ENCODE measurements around the gene STBD1.
"Not testable (repeated sequence)": the region's sequence is repeated elsewhere in the genome, so short reads cannot be mapped to it uniquely, and the experiment has no call there.

STBD1 gene

DNA sequence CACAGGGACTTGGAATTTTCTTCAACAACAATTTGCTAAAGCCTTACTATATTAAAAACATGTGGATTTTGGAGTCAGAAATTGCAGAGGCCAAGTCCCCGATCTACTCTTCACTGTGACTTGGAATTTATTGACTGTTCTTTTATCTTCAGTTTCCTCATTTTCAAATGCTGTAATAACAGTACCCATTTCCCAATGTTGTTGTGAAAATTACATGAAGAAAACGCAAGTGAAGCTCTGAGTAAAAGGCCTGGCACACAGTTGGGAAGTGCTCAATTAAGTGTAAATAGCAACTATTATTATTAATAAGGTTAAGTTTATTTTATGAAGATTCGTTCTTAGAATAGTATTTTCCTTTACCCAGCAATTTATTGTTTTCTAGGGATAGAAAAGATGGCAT lies 15.7 kb downstream of the STBD1 start:
- Histone ChIP-seq H3K9me3 (ENCODE audit: control insufficient read depth, insufficient read depth, low read depth, low read length) (peaks cover 17% of the 10 kb centered on the region), H3K4me3 (ENCODE audit: low read depth, low read length) (no peak overlapping the region), H3K4me1 (ENCODE audit: control insufficient read depth, insufficient read depth, low read length) (no peaks in the 10 kb centered on the region), H3K36me3 (ENCODE audit: control insufficient read depth, insufficient read depth, low read length) (no peaks in the 10 kb centered on the region), H3K27ac (ENCODE audit: low read depth, low read length) (no peak overlapping the region), H3K27me3 (ENCODE audit: control insufficient read depth, insufficient read depth, low read length) (no peaks in the 10 kb centered on the region), H3K9ac (ENCODE audit: low read length) (no peak overlapping the region)

DNA sequence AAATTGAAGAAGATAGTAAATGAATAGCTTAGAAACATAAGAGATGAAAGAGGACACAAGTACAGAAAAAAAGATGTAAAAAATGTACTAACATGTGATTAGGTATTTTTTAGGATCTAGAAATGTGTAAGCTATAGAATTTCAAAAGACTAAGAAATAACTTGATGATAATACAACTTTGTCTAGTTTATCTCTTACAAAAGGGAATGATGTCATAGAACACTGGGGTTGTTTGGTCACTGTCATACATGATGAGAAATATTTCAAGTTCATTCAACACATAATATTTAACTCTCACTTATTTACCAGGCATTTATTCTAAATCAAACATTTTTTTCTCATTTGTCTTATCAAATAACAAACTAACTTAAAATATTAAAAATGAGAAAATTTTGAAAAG lies 18.5 kb downstream of the STBD1 start:
- Histone ChIP-seq H3K27me3 (ENCODE audit: control insufficient read depth, insufficient read depth, low read length) (no peaks in the 10 kb centered on the region), H3K36me3 (ENCODE audit: control insufficient read depth, insufficient read depth, low read length) (no peaks in the 10 kb centered on the region), H3K4me1 (ENCODE audit: control insufficient read depth, insufficient read depth, low read length) (no peaks in the 10 kb centered on the region), H3K9ac (ENCODE audit: low read length) (no peak overlapping the region), H3K27ac (ENCODE audit: low read depth, low read length) (no peak overlapping the region), H3K9me3 (ENCODE audit: control insufficient read depth, insufficient read depth, low read depth, low read length) (peaks cover 25% of the 10 kb centered on the region), H3K4me3 (ENCODE audit: low read depth, low read length) (no peak overlapping the region)

DNA sequence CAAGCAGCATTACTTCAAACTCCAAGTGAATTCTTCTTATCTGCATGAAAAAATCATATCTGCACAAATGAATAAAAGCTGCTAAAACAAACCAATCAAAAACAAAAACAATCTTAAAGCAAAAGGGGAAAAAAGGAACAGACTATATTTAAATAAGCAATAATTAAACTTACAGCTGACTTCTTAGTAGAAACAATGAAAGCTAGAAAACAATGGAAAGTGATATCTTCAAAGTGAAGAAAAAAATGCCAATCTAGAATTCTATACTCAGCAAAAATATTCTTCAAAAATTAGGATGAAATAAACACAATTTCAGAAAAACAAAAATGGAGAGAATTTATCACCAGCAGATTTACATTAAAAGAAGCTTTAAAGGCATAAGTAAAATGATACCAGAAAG lies 20.0 kb downstream of the STBD1 start:
- H3K27ac ChIP-seq (ENCODE audit: low read depth, low read length): no peak overlapping the region
- H3K27me3 ChIP-seq (ENCODE audit: control insufficient read depth, insufficient read depth, low read length): no peaks in the 10 kb centered on the region
- H3K4me3 ChIP-seq (ENCODE audit: low read depth, low read length): no peak overlapping the region
- H3K9me3 ChIP-seq (ENCODE audit: control insufficient read depth, insufficient read depth, low read depth, low read length): peaks cover 25% of the 10 kb centered on the region
- H3K36me3 ChIP-seq (ENCODE audit: control insufficient read depth, insufficient read depth, low read length): no peaks in the 10 kb centered on the region
- no peaks in the 10 kb centered on the region for H3K4me1 ChIP-seq (ENCODE audit: control insufficient read depth, insufficient read depth, low read length)
- no peak overlapping the region for H3K9ac ChIP-seq (ENCODE audit: low read length)

DNA sequence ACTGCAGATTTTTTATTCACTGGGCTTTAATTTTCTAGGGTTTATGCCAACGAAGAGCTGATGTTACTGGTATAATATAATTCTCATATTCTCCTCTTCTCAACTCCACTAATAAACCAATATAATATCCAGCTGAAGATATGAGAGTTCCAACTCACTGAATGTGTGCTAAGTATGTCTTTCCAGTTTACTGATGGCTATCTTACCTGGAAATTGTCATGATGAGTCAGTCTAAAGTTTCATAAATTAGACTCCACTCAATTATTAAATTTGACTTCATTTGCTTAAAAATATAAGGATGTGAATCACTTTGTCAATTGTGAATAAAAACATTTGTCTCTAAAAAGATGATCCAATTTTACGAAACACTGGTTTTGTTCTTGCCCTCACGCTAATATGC lies 28.4 kb downstream of the STBD1 start:
- Histone ChIP-seq H3K9ac (ENCODE audit: low read length) (no peak overlapping the region), H3K27me3 (ENCODE audit: control insufficient read depth, insufficient read depth, low read length) (no peaks in the 10 kb centered on the region), H3K4me3 (ENCODE audit: low read depth, low read length) (no peak overlapping the region), H3K27ac (ENCODE audit: low read depth, low read length) (no peak overlapping the region), H3K4me1 (ENCODE audit: control insufficient read depth, insufficient read depth, low read length) (no peaks in the 10 kb centered on the region), H3K36me3 (ENCODE audit: control insufficient read depth, insufficient read depth, low read length) (no peaks in the 10 kb centered on the region), H3K9me3 (ENCODE audit: control insufficient read depth, insufficient read depth, low read depth, low read length) (no peaks in the 10 kb centered on the region)

DNA sequence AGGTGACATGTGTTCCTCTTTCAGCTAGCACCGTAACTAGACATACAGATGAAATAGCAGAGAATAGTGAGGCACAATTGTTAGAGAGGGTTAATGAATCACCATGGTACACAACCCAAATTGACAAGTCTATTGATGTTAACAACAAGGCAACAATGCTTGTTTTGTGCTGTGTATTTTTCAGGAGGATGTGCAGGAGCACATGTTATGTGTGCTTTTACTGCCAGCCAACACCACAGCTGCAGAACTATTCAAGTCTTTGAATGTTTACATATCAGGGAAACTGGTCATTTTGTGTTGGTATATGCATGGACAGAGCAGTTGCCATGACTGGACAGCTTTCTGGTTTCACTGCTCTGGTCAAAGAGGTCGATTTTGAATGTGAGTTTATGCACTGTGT lies 32.8 kb downstream of the STBD1 start:
- no peak overlapping the region for H3K27ac ChIP-seq (ENCODE audit: low read depth, low read length)
- H3K4me1 ChIP-seq (ENCODE audit: control insufficient read depth, insufficient read depth, low read length): no peaks in the 10 kb centered on the region

DNA sequence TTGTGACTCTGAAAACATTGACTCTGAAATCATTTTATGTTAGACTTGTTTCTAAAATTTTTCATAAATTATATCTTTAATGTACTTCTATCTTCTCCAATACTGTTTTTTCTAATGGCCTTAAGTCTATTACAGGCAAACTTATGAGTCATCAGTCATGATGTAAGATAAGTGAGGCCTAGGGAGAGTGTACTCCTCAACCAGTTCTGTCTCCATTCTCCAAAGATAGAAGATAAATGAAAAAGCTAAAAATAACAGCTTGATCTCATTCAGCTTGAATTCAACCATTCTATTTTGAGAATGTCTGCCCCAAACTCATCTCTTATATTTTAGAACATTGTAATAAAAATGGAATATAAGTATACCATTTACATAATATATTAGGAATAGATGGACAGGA lies 34.5 kb downstream of the STBD1 start:
- Histone ChIP-seq H3K27me3 (ENCODE audit: control insufficient read depth, insufficient read depth, low read length) (no peaks in the 10 kb centered on the region), H3K9ac (ENCODE audit: low read length) (no peak overlapping the region), H3K9me3 (ENCODE audit: control insufficient read depth, insufficient read depth, low read depth, low read length) (no peaks in the 10 kb centered on the region), H3K4me1 (ENCODE audit: control insufficient read depth, insufficient read depth, low read length) (no peaks in the 10 kb centered on the region), H3K27ac (ENCODE audit: low read depth, low read length) (no peak overlapping the region), H3K4me3 (ENCODE audit: low read depth, low read length) (no peak overlapping the region), H3K36me3 (ENCODE audit: control insufficient read depth, insufficient read depth, low read length) (no peaks in the 10 kb centered on the region)

More for the DNA sequence above, 32.8 kb downstream of the STBD1 start:
- Histone ChIP-seq H3K4me3 (ENCODE audit: low read depth, low read length) (no peak overlapping the region), H3K9me3 (ENCODE audit: control insufficient read depth, insufficient read depth, low read depth, low read length) (no peaks in the 10 kb centered on the region), H3K27me3 (ENCODE audit: control insufficient read depth, insufficient read depth, low read length) (no peaks in the 10 kb centered on the region), H3K36me3 (ENCODE audit: control insufficient read depth, insufficient read depth, low read length) (no peaks in the 10 kb centered on the region), H3K9ac (ENCODE audit: low read length) (no peak overlapping the region)

DNA sequence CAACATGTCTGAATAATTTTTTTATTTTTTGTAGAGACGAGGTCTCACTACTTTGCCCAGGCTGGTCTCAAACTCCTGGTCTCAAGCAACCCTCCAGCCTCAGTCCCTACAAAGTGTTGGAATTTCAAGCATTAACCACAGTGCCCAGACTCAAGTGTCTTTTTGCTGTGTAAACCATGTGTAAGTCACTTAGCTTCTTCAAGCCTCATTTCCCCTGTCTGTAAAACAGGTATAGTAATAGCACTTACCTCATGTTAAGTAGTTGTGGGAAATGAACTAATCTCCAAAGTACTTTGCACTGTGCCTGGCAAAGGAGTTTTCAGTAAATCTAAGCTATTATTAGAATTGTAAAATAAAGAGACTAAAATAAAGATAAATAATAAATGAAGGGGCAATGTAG lies 35.7 kb downstream of the STBD1 start:
- Histone ChIP-seq H3K36me3 (ENCODE audit: control insufficient read depth, insufficient read depth, low read length) (no peaks in the 10 kb centered on the region), H3K9me3 (ENCODE audit: control insufficient read depth, insufficient read depth, low read depth, low read length) (no peaks in the 10 kb centered on the region), H3K27me3 (ENCODE audit: control insufficient read depth, insufficient read depth, low read length) (no peaks in the 10 kb centered on the region), H3K9ac (ENCODE audit: low read length) (no peak overlapping the region), H3K4me1 (ENCODE audit: control insufficient read depth, insufficient read depth, low read length) (no peaks in the 10 kb centered on the region), H3K4me3 (ENCODE audit: low read depth, low read length) (no peak overlapping the region), H3K27ac (ENCODE audit: low read depth, low read length) (no peak overlapping the region)

DNA sequence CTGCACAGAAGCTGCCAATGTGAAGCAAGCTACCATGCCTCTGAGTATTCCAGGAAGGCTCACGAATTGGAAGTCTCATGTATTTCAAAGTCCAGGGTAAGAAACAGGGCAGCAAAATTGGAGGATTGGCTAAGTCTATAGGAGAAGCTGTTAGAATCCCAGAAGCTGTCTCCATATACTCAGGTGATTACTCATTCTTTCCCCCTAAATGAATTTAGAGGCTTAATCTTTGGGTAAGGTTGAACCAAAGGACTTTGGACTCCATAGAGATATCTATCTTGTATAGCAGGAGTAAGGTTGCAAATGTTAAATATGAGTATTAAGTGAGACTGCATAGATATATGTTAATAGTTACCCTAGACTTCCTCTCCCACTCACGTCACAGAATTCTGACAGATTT lies 36.3 kb downstream of the STBD1 start:
- H3K4me1 ChIP-seq (ENCODE audit: control insufficient read depth, insufficient read depth, low read length): no peaks in the 10 kb centered on the region
- H3K4me3 ChIP-seq (ENCODE audit: low read depth, low read length): no peak overlapping the region
- no peak overlapping the region for H3K9ac ChIP-seq (ENCODE audit: low read length)
- no peaks in the 10 kb centered on the region for H3K36me3 ChIP-seq (ENCODE audit: control insufficient read depth, insufficient read depth, low read length)
- no peaks in the 10 kb centered on the region for H3K27me3 ChIP-seq (ENCODE audit: control insufficient read depth, insufficient read depth, low read length)
- no peaks in the 10 kb centered on the region for H3K9me3 ChIP-seq (ENCODE audit: control insufficient read depth, insufficient read depth, low read depth, low read length)
- H3K27ac ChIP-seq (ENCODE audit: low read depth, low read length): no peak overlapping the region

DNA sequence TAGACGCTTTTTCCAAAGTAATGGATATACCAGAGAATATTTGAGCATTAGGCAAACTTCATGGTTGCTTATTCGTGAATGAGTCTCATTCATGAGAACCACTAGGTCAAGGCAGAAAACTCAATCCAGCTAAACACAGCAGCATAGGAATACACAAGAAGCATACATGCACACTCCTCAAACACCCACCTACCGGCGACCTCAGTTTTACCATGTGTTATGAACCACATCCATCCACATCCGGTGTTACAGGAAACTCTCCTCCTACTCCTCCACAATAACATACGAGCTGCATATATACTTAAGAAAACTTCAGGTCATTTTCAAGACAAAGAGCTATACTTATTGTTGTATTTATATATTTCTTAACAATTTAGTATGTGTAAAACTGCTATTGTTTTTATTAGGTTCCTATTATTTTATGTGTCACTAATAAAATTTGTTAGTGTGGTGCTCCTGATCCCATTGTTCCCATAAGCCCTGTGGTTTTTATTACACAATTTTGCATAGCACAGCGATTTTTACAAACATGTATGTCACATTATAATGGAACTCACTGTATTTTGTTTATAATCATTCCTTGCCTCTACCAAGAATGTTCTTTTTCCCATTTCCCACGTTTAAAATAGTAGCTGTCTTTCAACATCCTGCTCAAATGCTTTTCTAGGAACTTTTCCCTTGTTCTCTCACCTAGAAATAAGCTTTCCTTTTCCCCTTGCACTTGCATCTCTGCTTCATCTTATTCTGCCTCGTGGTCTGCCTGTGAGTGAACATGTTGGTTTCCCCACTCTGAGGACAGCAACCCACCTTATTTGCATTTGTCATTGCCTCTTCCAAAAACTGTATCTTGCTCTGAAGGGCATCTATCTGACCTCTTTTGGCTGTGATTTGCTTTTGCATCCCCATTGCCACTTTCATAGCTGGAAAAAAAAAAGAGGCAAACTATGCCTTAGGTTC lies 48.3 kb downstream of the STBD1 start:
- no peaks in the 10 kb centered on the region for H3K27me3 ChIP-seq (ENCODE audit: control insufficient read depth, insufficient read depth, low read length)
- H3K4me1 ChIP-seq (ENCODE audit: control insufficient read depth, insufficient read depth, low read length): no peaks in the 10 kb centered on the region
- H3K4me3 ChIP-seq (ENCODE audit: low read depth, low read length): no peak overlapping the region
- peaks cover 2% of the 10 kb centered on the region for H3K9me3 ChIP-seq (ENCODE audit: control insufficient read depth, insufficient read depth, low read depth, low read length)
- H3K9ac ChIP-seq (ENCODE audit: low read length): no peak overlapping the region
- no peaks in the 10 kb centered on the region for H3K36me3 ChIP-seq (ENCODE audit: control insufficient read depth, insufficient read depth, low read length)
- H3K27ac ChIP-seq (ENCODE audit: low read depth, low read length): no peak overlapping the region

DNA sequence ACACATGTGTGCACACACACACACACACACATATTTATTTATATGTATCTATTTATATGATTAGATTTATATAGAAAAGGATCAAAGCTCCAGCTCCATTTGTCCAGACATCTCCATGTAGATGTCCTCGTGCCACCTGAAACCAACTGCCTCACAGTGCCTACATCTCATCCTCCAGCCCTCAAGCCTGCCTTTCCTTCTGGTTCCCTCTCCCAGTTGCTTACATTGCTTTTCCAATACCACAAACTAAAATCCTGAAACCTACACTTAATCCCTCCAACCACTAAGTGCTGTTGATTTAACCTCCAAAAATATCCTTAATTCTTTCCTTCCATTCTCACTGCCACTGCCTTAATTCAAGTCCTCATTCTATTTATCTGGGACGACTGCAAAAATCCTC lies 51.4 kb downstream of the STBD1 start:
- Histone ChIP-seq H3K9me3 (ENCODE audit: control insufficient read depth, insufficient read depth, low read depth, low read length) (peaks cover 14% of the 10 kb centered on the region), H3K4me3 (ENCODE audit: low read depth, low read length) (no peak overlapping the region), H3K27me3 (ENCODE audit: control insufficient read depth, insufficient read depth, low read length) (no peaks in the 10 kb centered on the region), H3K36me3 (ENCODE audit: control insufficient read depth, insufficient read depth, low read length) (no peaks in the 10 kb centered on the region), H3K9ac (ENCODE audit: low read length) (no peak overlapping the region), H3K4me1 (ENCODE audit: control insufficient read depth, insufficient read depth, low read length) (no peaks in the 10 kb centered on the region), H3K27ac (ENCODE audit: low read depth, low read length) (no peak overlapping the region)

DNA sequence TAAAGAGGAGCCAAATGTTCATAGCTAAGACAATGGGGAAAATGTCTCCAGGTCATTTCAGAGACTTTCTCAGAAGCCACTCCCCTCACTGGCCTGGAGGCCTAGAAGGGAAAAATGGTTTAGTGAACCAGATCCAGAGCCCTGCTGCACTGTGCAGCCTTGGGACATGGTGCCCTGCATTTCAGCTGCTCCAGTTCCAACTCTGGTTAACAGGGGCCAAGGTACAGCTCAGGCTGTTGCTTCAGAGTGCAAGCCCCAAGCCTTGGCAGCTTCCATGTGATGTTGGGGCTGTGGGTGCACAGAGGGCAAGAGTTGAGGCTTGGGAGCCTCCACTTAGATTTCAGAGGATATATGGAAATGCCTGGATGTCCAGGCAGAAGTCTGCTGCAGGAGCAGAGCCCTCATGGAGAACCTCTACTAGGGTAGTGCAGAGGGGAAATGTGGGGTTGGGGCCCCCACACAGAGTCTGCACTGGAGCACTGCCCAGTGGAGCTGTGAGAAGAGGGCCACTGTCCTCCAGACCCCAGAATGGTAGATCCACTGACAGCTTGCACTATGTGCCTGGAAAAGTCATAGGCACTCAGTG lies 53.4 kb downstream of the STBD1 start:
- H3K9me3 ChIP-seq (ENCODE audit: control insufficient read depth, insufficient read depth, low read depth, low read length): peaks cover 14% of the 10 kb centered on the region
- H3K4me3 ChIP-seq (ENCODE audit: low read depth, low read length); H3K36me3 ChIP-seq (ENCODE audit: control insufficient read depth, insufficient read depth, low read length); H3K27me3 ChIP-seq (ENCODE audit: control insufficient read depth, insufficient read depth, low read length); H3K27ac ChIP-seq (ENCODE audit: low read depth, low read length); H3K4me1 ChIP-seq (ENCODE audit: control insufficient read depth, insufficient read depth, low read length); H3K9ac ChIP-seq (ENCODE audit: low read length): not testable (repeated sequence)
